Esophagus mucosa (tissue), 1 donor: ENCODE data around the gene CEACAM18. TPM values are rescaled to one million over a fixed set of nuclear protein-coding genes. Genes with fewer than 3 reads are reported as not detected.

Experiments used
- ATAC-seq: fragments of 200-7000 bp; cut with Tn5 transposase; one replicate; pipeline ENCODE4 v1.9.1; 2020
- total RNA-seq: library from RNA; stranded (reverse); gene quantifications from one replicate; pipeline ENCODE4 v1.2.4, GENCODE V29; 2023
- donor health status: DM: yes; HTN: yes; CAD: no.

The CEACAM18 gene
- total RNA-seq, 1 donor from 2014 or later, result not detected

- ATAC-seq, result no peak
These were observed 61.6 kb downstream of the CEACAM18 start for GRCh38 chr19:51539821-51540366.

Other genes with a start within 250 kb of the CEACAM18 start
- not detected for gene SIGLECL1, start 227.5 kb upstream of the CEACAM18 start, total RNA-seq
- gene IGLON5, start 166.9 kb upstream of the CEACAM18 start, total RNA-seq, result not detected
- 103 TPM for gene VSIG10L, start 136.4 kb upstream of the CEACAM18 start, total RNA-seq
- gene ETFB, start 112.2 kb upstream of the CEACAM18 start, total RNA-seq, result 142 TPM
- 1.1 TPM for gene CLDND2, start 109.5 kb upstream of the CEACAM18 start, total RNA-seq
- not detected for gene NKG7, start 105.9 kb upstream of the CEACAM18 start, total RNA-seq
- not detected for gene LIM2, start 90.6 kb upstream of the CEACAM18 start, total RNA-seq
- gene C19orf84, start 87.9 kb upstream of the CEACAM18 start, total RNA-seq, result not detected
- 2.0 TPM for gene SIGLEC10, start 60.9 kb upstream of the CEACAM18 start, total RNA-seq
- gene SIGLEC8, start 20.1 kb upstream of the CEACAM18 start, total RNA-seq, result not detected
- not detected for gene SIGLEC12, start 23.3 kb downstream of the CEACAM18 start, total RNA-seq
- 0.44 TPM for gene SIGLEC6, start 53.1 kb downstream of the CEACAM18 start, total RNA-seq
- 5.8 TPM for gene ZNF175, start 92.7 kb downstream of the CEACAM18 start, total RNA-seq
- gene SIGLEC5, start 151.9 kb downstream of the CEACAM18 start, total RNA-seq, result not detected
- gene SIGLEC14, start 168.3 kb downstream of the CEACAM18 start, total RNA-seq, result 0.80 TPM
- gene SPACA6, start 214.8 kb downstream of the CEACAM18 start, total RNA-seq, result 3.0 TPM
- not detected for gene HAS1, start 245.5 kb downstream of the CEACAM18 start, total RNA-seq